Uterus (tissue), 2 donors: ENCODE data around the gene SWI5.

ENCODE experiments used
- POLR2A ChIP-seq, 2 donors: fragments of 450-650 bp; IDR thresholded peaks; one replicate each; pipeline ENCODE4 v1.6.1; 2016; ENCODE audit warnings: antibody characterized with exemption in 2 of 2, mild to moderate bottlenecking in 1 of 2, moderate library complexity in 1 of 2
- TF ChIP-seq, protein P1 (sequence below), 4 experiments: fragments of 200-600 bp in 2 of 4; fragments of 450-650 bp in 2 of 4; sonication (generic) in 2 of 4; IDR thresholded peaks; one replicate each; pipeline ENCODE4 v1.5.1; 2016 to 2019; ENCODE audit warnings: antibody characterized with exemption in 4 of 4, mild to moderate bottlenecking in 2 of 4, moderate library complexity in 1 of 4

DNA sequence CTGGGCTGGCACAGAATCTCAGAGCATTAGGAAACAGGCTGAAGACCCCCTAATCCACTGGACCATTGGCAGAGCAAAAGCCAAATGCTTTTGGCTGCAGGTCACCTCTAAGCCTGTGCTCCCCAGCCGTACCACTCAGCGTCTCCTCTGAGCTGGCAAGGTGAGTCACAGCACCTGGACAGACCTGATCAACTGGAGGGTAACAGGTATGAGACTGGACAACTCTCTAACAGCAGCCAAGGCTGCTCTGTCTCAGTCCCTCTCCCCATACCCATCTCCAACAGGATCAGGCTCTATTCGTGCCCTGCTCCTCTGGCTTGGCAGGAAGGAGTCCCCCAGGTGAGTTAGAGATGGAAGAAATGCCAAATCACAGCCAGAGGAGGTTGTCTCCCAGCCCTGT lies 5.0 kb upstream of the SWI5 start:
- TF ChIP-seq, protein P1, sequence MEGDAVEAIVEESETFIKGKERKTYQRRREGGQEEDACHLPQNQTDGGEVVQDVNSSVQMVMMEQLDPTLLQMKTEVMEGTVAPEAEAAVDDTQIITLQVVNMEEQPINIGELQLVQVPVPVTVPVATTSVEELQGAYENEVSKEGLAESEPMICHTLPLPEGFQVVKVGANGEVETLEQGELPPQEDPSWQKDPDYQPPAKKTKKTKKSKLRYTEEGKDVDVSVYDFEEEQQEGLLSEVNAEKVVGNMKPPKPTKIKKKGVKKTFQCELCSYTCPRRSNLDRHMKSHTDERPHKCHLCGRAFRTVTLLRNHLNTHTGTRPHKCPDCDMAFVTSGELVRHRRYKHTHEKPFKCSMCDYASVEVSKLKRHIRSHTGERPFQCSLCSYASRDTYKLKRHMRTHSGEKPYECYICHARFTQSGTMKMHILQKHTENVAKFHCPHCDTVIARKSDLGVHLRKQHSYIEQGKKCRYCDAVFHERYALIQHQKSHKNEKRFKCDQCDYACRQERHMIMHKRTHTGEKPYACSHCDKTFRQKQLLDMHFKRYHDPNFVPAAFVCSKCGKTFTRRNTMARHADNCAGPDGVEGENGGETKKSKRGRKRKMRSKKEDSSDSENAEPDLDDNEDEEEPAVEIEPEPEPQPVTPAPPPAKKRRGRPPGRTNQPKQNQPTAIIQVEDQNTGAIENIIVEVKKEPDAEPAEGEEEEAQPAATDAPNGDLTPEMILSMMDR (IDR thresholded peaks at IDR 0.05) = no peak
- no peak for TF ChIP-seq POLR2A (IDR thresholded peaks at IDR 0.05)
